Activated naive CD8-positive, alpha-beta T cell treated with anti-CD3 and anti-CD28 coated beads, Interleukin-2, amount 10 ng/mL, durations not matched to agents 7 days and 5 days (primary cell): Measurements from ENCODE around the gene WDR13. TPM values are rescaled to one million over a fixed set of nuclear protein-coding genes. Genes with fewer than 3 reads are reported as not detected.
A peak's percentile ranks its signal among the peaks of the same experiment; 100 is the strongest.
"Not testable (repeated sequence)": the region's sequence is repeated elsewhere in the genome, so short reads cannot be mapped to it uniquely, and the experiment has no call there.

Experiments
- ATAC-seq: fragments of 150-1000 bp; cut with Tn5 transposase; one replicate; pipeline ENCODE4 v1.10.0; 2021; ENCODE audit warnings: low read depth, moderate library complexity
- POLR2A ChIA-PET: fragments of 350-600 bp; sonication (Branson Sonifier 250); formaldehyde crosslinking; loops from one replicate; lab custom pipeline; 2021; ENCODE audit warnings: antibody characterized with exemption; lab: Charles Lee
- DNase-seq: peaks from one replicate; pipeline ENCODE4 v3.0.0; 2021
- H3K27ac Mint-ChIP-seq: one replicate; pipeline ENCODE4 v1.8.0; 2022; ENCODE audit warnings: mild to moderate bottlenecking, mixed read lengths
- H3K27me3 Mint-ChIP-seq: one replicate; pipeline ENCODE4 v1.8.0; 2022; ENCODE audit warnings: mild to moderate bottlenecking, moderate library complexity, mixed read lengths
- H3K36me3 Mint-ChIP-seq: one replicate; pipeline ENCODE4 v1.8.0; 2021; ENCODE audit warnings: mild to moderate bottlenecking, mixed read lengths
- H3K4me1 Mint-ChIP-seq: one replicate; pipeline ENCODE4 v1.8.0; 2021; ENCODE audit warnings: mixed read lengths
- H3K4me3 Mint-ChIP-seq: one replicate; pipeline ENCODE4 v1.8.0; 2022; ENCODE audit warnings: mild to moderate bottlenecking, moderate library complexity, mixed read lengths
- H3K9me3 Mint-ChIP-seq: one replicate; pipeline ENCODE4 v1.8.0; 2021; ENCODE audit warnings: mixed read lengths
- total RNA-seq, 2 experiments: library from RNA; stranded (reverse); gene quantifications; one replicate each; pipeline ENCODE4 v1.2.3, GENCODE V29; 2021

The WDR13 gene
- total RNA-seq = 10 to 100 TPM; 45.6 to 52.0 TPM

GRCh38 chrX:48597353-48598264, at the start of gene WDR13:
Gene WDR13, plus strand, starts transcription at chrX:48597492. Its CDS starts 505 bp downstream, at chrX:48597997.
- Mint-ChIP-seq H3K36me3 (no peaks in the 10 kb centered on the region), H3K4me1 (peaks cover 7% of the 10 kb centered on the region), H3K27ac (peak within 1 kb of the TSS; percentile 99), H3K27me3 (no peaks in the 10 kb centered on the region), H3K9me3 (no peaks in the 10 kb centered on the region), H3K4me3 (peak within 1 kb of the TSS; percentile 98)
- peak; percentile 89 for DNase-seq
- POLR2A ChIA-PET = interaction anchor here (0.7 to 1.6 kb wide), 4 partner anchors 24 to 204 kb away, joined by 3 to 11 read pairs (median 4); partner anchors contain the start of genes HDAC6 and RBM3
- ATAC-seq = peak; percentile 88

- Mint-ChIP-seq H3K9me3 (no peaks in the 10 kb centered on the region), H3K4me1 (peaks cover 2% of the 10 kb centered on the region), H3K27me3 (no peaks in the 10 kb centered on the region), H3K36me3 (peaks cover 8% of the 10 kb centered on the region), H3K27ac (no peak overlapping the region), H3K4me3 (no peak overlapping the region)
- ATAC-seq (no peak), DNase-seq (no peak)
- POLR2A ChIA-PET = no interaction called here
Measured at GRCh38 chrX:48548871-48549270, 48.4 kb upstream of the WDR13 start.

DNA sequence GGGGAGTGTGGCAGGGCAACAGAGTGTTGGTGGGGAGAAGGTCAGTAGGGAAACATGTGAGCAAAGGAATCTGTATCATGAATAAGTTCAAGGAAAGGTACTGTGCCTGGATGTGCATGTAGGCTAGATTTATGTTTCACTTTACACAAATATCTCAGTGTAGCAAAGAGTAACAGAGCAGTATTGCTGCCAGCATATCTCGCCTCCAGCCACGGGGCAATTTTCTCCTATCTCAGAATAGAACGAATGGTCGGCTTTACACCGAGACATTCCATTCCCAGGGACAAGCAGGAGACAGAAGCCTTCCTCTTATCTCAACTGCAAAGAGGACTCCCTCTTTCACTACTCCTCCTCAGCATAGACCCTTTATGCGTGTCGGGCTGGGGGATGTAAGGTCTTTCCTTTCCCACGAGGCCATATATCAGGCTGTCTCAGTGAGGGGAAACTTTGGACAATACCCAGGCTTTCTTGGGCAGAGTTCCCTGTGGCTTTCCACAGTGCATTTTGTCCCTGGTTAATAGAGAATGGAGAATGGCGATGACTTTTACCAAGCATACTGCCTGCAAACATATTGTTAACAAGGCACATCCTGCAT, 41.5 kb upstream of the WDR13 start:
- ATAC-seq, H3K4me1 Mint-ChIP-seq, H3K9me3 Mint-ChIP-seq, H3K27me3 Mint-ChIP-seq, H3K27ac Mint-ChIP-seq, POLR2A ChIA-PET, H3K4me3 Mint-ChIP-seq, DNase-seq: not testable (repeated sequence)
- peaks cover 10% of the 10 kb centered on the region for H3K36me3 Mint-ChIP-seq

- H3K27me3 Mint-ChIP-seq = no peaks in the 10 kb centered on the region
- POLR2A ChIA-PET = no interaction called here
- H3K4me1 Mint-ChIP-seq = no peaks in the 10 kb centered on the region
- DNase-seq (no peak), ATAC-seq (no peak)
- H3K36me3 Mint-ChIP-seq = peaks cover 10% of the 10 kb centered on the region
- no peak overlapping the region for H3K27ac Mint-ChIP-seq
- H3K4me3 Mint-ChIP-seq = no peak overlapping the region
- H3K9me3 Mint-ChIP-seq = no peaks in the 10 kb centered on the region
Measured at GRCh38 chrX:48558271-48558670, 39.0 kb upstream of the WDR13 start.

DNA sequence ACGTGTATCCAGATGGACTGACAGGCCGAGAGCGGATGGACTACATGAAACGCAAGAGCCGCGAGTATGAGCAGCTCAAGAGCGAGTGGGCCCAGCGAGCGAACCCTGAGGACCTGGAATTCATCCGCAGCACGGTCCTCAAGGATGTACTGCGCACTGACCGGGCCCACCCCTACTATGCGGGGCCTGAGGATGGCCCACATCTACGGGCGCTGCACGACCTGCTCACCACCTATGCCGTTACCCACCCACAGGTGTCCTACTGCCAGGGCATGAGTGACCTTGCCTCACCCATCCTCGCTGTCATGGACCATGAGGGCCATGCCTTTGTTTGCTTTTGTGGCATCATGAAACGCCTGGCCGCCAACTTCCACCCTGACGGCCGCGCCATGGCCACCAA, 37.7 kb upstream of the WDR13 start:
- Mint-ChIP-seq H3K9me3 (no peaks in the 10 kb centered on the region), H3K27me3 (no peaks in the 10 kb centered on the region), H3K36me3 (peaks cover 12% of the 10 kb centered on the region), H3K4me3 (no peak overlapping the region), H3K4me1 (no peaks in the 10 kb centered on the region), H3K27ac (no peak overlapping the region)
- POLR2A ChIA-PET = no interaction called here
- DNase-seq (no peak), ATAC-seq (no peak)

- Mint-ChIP-seq H3K4me3 (no peak overlapping the region), H3K4me1 (no peaks in the 10 kb centered on the region), H3K27ac (no peak overlapping the region), H3K36me3 (peaks cover 9% of the 10 kb centered on the region), H3K9me3 (no peaks in the 10 kb centered on the region), H3K27me3 (no peaks in the 10 kb centered on the region)
- ATAC-seq (no peak), DNase-seq (no peak)
- POLR2A ChIA-PET = no interaction called here
Measured at GRCh38 chrX:48560056-48560455, 37.2 kb upstream of the WDR13 start.

GRCh38 chrX:48560681-48561080, 36.6 kb upstream of the WDR13 start:
- POLR2A ChIA-PET = no interaction called here
- Mint-ChIP-seq H3K4me1 (no peaks in the 10 kb centered on the region), H3K27ac (no peak overlapping the region), H3K4me3 (no peak overlapping the region), H3K9me3 (no peaks in the 10 kb centered on the region), H3K36me3 (peaks cover 5% of the 10 kb centered on the region), H3K27me3 (no peaks in the 10 kb centered on the region)
- no peak for DNase-seq
- ATAC-seq = no peak

- no peak for DNase-seq
Measured at GRCh38 chrX:48569958-48570357, 27.3 kb upstream of the WDR13 start.

DNA sequence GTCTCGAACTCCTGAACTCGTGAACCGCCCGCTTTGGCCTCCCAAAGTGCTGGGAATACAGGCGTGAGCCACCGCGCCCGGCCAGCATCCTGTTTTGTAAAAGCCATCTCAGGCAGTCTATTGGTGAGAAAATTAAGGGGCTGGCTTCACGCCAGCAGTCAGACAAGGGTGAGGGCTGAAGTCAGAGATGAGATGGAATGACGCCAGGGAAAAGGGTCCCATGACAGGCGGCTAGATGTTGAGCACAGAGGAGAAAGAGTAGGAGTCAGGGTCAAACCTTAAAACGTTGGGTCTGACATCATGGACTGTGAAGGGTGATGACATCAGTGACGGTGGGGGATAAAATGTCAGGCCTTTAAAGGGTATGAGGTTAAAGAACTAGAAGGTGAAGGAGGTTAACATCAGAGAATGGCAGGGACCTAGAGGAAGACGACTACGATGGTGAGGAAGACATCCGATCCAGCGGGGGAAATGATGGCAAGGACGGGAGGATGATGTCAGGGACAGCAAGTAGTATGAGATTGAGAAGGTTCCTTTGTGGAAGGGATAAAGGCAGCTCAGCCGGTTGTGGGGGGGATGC, 23.5 kb upstream of the WDR13 start:
- Mint-ChIP-seq H3K4me3 (peak overlapping the region; percentile 99), H3K36me3 (peaks cover 17% of the 10 kb centered on the region), H3K27me3 (no peaks in the 10 kb centered on the region), H3K9me3 (no peaks in the 10 kb centered on the region), H3K27ac (peak overlapping the region; percentile 99), H3K4me1 (peaks cover 7% of the 10 kb centered on the region)
- POLR2A ChIA-PET = interaction anchor here (0.6 to 2.4 kb wide), 15 partner anchors 8 to 226 kb away, joined by 3 to 26 read pairs (median 4); partner anchors contain the start of genes EBP and TBC1D25
- ATAC-seq = peak; percentile 26
- peak; percentile 28 for DNase-seq

More at GRCh38 chrX:48569958-48570357, 27.3 kb upstream of the WDR13 start:
- no peak for ATAC-seq
- Mint-ChIP-seq H3K27me3 (no peaks in the 10 kb centered on the region), H3K9me3 (no peaks in the 10 kb centered on the region), H3K27ac (peak overlapping the region; percentile 38), H3K4me1 (peaks cover 5% of the 10 kb centered on the region), H3K36me3 (peaks cover 2% of the 10 kb centered on the region), H3K4me3 (no peak overlapping the region)
- POLR2A ChIA-PET = no interaction called here

DNA sequence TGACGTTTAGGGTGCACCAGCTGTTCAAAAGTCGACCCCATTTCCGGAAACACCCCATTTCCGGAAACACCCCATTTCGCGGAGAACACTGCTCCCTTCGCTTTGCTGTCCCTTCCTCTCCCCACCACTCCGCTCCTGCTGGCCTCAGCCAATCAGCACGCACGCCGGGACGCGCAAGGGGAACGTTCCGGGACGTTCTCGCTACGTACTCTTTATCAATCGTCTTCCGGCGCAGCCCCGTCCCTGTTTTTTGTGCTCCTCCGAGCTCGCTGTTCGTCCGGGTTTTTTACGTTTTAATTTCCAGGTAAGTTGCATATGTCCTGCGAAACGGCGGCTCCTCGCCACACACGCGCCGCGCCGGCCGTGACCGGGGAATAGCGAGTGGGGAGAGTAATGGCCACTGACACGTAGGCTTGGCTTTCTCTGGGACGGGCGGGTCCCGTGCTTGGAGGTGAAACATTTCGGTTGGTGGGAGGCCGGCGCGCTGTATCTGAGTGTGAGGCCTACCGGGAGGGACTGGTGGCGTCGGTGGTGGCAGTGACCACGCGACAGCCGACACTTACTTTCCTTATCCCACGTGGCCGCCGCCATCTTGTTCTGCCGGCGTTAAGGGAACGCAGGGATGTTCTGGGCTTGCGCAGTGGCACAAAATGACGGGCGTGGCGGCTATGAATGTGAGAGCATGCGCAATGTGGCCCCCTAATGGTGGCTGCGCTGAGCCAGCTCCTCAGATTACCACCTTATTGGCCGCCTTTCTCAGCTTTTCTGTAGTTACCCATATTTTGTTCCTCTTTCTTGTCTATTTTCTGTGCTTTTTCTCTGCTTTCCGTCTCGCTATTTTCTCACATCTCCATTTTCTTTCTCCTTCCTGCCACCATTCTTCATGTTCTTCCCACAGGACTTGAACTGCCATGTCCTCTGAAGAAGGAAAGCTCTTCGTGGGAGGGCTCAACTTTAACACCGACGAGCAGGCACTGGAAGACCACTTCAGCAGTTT, 22.7 kb upstream of the WDR13 start, which contains the start of gene RBM3:
RBM3 (plus strand) TSS at position 215 of the 997 bp plus-strand sequence; CDS start at position 912, 697 bp downstream.
- Mint-ChIP-seq H3K4me3 (peak within 1 kb of the TSS; percentile 99), H3K27me3 (no peaks in the 10 kb centered on the region), H3K4me1 (peaks cover 8% of the 10 kb centered on the region), H3K36me3 (peaks cover 19% of the 10 kb centered on the region), H3K9me3 (no peaks in the 10 kb centered on the region), H3K27ac (peak within 1 kb of the TSS; percentile 99)
- POLR2A ChIA-PET = interaction anchor here (0.6 to 2.4 kb wide), 16 partner anchors 9 to 225 kb away, joined by 3 to 26 read pairs (median 4); partner anchors contain the start of genes EBP and TBC1D25
- DNase-seq (peak; percentile 85), ATAC-seq (peak; percentile 95)

DNA sequence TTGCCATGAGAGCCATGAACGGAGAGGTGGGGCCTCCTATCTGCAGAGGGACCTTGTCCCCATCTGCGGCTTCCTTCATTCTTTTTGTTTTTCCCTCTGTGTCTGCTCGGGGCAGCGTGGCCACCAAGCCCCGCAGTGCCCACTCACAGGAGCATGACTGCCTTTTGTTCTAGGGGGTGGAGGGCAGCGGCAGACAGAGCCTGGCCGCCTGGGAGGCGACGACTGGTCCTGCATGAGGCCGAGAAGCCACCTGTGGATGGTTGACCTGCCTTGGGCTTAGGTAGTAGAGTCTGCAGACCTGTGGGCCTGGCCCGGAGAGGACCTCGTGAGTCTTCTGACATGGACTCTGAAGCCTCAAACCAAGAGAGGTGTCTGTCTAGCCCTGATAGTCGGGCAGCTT, 21.6 kb upstream of the WDR13 start:
- POLR2A ChIA-PET = no interaction called here
- Mint-ChIP-seq H3K4me1 (peaks cover 8% of the 10 kb centered on the region), H3K9me3 (no peaks in the 10 kb centered on the region), H3K27me3 (no peaks in the 10 kb centered on the region), H3K27ac (peak overlapping the region; percentile 99), H3K36me3 (peaks cover 20% of the 10 kb centered on the region), H3K4me3 (peak overlapping the region; percentile 99)
- DNase-seq (no peak), ATAC-seq (no peak)

GRCh38 chrX:48576108-48576507, 21.2 kb upstream of the WDR13 start:
- Mint-ChIP-seq H3K27ac (peak overlapping the region; percentile 99), H3K36me3 (peaks cover 20% of the 10 kb centered on the region), H3K27me3 (no peaks in the 10 kb centered on the region), H3K9me3 (no peaks in the 10 kb centered on the region), H3K4me3 (peak overlapping the region; percentile 99), H3K4me1 (peaks cover 8% of the 10 kb centered on the region)
- DNase-seq = no peak
- POLR2A ChIA-PET = no interaction called here
- no peak for ATAC-seq
